Duodenal mucosa (tissue), 2 donors: ENCODE results near the gene NXT1.

Source experiments
- H3K27ac ChIP-seq: one replicate; pipeline ENCODE4 v1.7.0; 2013; ENCODE audit warnings: low read depth, low read length
- H3K27me3 ChIP-seq, 2 donors: one replicate each; pipeline ENCODE4 v1.7.0; 2013; ENCODE audit warnings: low read length in 2 of 2, control low read depth in 1 of 2; ENCODE audit not compliant: insufficient read depth in 2 of 2, control insufficient read depth in 1 of 2
- H3K36me3 ChIP-seq, 2 donors: one replicate each; pipeline ENCODE4 v1.7.0; 2013; ENCODE audit warnings: low read length in 2 of 2, control low read depth in 1 of 2; ENCODE audit not compliant: insufficient read depth in 2 of 2, control insufficient read depth in 1 of 2
- H3K4me1 ChIP-seq, 2 donors: one replicate each; pipeline ENCODE4 v1.7.0; 2013; ENCODE audit warnings: low read length in 2 of 2, control low read depth in 1 of 2; ENCODE audit not compliant: insufficient read depth in 2 of 2, control insufficient read depth in 1 of 2
- H3K4me3 ChIP-seq, 2 donors: one replicate each; pipeline ENCODE4 v1.7.0; 2013; ENCODE audit warnings: low read length in 2 of 2, low read depth in 1 of 2
- H3K9ac ChIP-seq, 2 donors: one replicate each; pipeline ENCODE4 v1.7.0; 2013; ENCODE audit warnings: low read length in 2 of 2, low read depth in 1 of 2
- H3K9me3 ChIP-seq, 2 donors: one replicate each; pipeline ENCODE4 v1.7.0; 2013; ENCODE audit warnings: low read length in 2 of 2, control low read depth in 1 of 2; ENCODE audit not compliant: control insufficient read depth in 1 of 2

Gene NXT1

DNA sequence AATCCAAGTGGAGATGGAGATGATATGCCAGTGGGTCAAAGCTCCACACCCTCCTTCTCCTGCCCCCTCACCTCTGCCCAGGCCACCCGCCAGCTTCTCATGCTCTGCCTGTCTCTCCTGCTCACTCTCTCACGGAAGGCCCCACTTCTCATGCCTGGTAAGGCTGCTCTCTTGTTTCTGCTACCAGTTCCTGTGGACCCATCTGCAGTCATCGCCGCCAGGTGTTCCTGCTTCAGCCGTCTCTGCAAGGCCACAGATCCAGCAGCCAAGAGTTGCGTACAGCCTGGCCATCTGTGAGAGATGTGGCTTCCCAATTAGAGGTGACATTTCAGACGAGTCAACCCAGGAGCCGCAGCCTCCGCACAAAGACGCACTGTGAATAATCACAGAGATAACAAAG, 40.8 kb upstream of the NXT1 start:
- H3K9ac ChIP-seq: no peak overlapping the region

DNA sequence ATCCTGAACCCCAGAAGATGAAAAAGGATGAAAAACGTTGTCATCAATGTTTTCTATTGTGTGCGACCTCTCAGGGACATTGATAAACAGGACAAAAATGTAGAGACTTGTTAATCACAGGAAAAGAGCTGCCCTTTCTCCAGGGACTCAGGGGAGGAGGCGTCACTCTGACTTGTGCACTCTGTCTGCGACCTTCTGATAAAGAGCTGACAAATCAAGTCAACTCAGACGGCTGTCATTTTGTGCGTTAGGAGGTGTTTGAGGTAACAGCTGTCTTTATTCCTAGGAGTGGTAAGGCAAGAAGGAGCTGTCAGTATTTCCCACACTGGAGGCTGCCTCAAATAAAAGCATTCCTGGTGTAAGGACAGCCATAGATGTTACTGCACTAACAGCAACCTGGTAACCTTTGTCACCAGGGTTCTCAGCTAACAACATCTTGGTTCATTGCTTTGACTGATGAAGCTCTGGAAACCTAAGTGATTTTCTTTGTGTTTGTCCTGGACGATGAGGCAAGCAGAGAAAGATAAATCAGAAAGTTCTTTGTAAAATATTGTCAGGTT, 38.6 kb upstream of the NXT1 start:
- H3K27me3 ChIP-seq: no peaks in the 10 kb centered on the region
- H3K36me3 ChIP-seq: no peaks in the 10 kb centered on the region
- H3K9ac ChIP-seq: no peak overlapping the region
- no peaks in the 10 kb centered on the region for H3K4me1 ChIP-seq
- no peak overlapping the region for H3K4me3 ChIP-seq
- H3K27ac ChIP-seq: no peak overlapping the region
- H3K9me3 ChIP-seq: no peaks in the 10 kb centered on the region

More for the DNA sequence above, 40.8 kb upstream of the NXT1 start:
- Histone ChIP-seq H3K27me3 (no peaks in the 10 kb centered on the region), H3K36me3 (no peaks in the 10 kb centered on the region), H3K27ac (no peak overlapping the region), H3K4me1 (no peaks in the 10 kb centered on the region), H3K9me3 (no peaks in the 10 kb centered on the region), H3K4me3 (no peak overlapping the region)

DNA sequence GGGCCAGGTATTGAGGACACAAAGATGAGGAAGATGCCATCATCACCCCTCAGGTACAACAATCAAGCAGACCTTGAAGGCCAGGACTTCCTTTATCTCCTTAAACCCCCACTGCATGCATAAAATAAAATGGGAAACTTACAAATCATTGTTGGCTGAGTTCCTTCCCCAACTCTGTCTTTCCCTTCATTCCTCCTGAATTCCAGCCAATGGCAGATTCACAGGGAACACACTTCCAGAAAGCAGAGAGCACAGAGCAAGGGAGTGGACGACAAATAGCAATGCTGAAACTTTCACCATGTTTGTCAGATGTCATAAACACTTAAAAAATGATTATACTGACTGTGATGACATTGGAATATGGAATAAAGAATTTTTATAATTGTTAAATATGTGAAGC, 37.3 kb upstream of the NXT1 start:
- Histone ChIP-seq H3K9me3 (no peaks in the 10 kb centered on the region), H3K27me3 (no peaks in the 10 kb centered on the region), H3K9ac (no peak overlapping the region), H3K4me1 (no peaks in the 10 kb centered on the region), H3K27ac (no peak overlapping the region), H3K36me3 (no peaks in the 10 kb centered on the region), H3K4me3 (no peak overlapping the region)

DNA sequence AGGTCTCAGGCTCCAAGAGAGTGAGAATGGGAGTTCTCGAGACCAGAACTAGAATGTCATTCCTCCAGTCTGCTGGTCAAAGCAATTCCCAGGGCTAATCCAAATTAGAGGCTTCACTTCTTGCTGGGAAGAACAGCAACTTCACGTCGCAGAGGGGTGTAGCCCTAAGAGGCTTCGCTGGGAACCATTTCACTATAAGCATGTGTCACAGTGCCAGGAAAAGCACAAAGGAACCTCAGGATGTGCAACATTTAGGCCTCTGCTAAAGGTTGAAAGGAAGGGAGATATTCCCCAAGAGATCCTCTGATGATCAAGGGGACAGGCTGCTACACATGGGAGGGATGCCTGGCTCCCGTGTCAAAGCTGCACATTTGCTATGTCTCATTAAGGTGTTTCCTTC, 35.9 kb upstream of the NXT1 start:
- H3K27ac ChIP-seq: no peak overlapping the region
- no peaks in the 10 kb centered on the region for H3K9me3 ChIP-seq
- no peaks in the 10 kb centered on the region for H3K27me3 ChIP-seq
- H3K4me3 ChIP-seq: no peak overlapping the region
- no peak overlapping the region for H3K9ac ChIP-seq
- H3K4me1 ChIP-seq: no peaks in the 10 kb centered on the region
- H3K36me3 ChIP-seq: no peaks in the 10 kb centered on the region

DNA sequence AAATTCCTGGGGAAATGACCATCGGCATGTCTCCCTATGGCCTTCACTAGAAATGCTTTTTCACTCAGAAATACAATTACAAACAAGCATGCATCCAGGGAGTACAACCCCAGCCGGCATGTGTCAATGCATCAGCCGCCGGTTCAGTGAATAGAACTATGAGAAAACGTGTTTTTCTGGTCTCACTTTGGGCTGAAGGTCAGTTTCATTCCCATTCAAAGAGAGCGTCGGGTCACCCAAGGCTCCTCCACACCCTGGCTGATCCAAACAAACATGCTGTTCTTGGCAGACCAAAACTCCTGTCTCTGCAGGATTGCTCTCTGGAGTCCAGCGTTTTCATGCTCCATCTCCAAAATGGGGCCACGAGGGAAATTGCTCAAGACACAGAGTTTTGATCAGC, 35.5 kb upstream of the NXT1 start:
- no peak overlapping the region for H3K9ac ChIP-seq
- H3K27me3 ChIP-seq: no peaks in the 10 kb centered on the region
- H3K4me3 ChIP-seq: no peak overlapping the region
- H3K27ac ChIP-seq: no peak overlapping the region
- H3K4me1 ChIP-seq: no peaks in the 10 kb centered on the region
- H3K9me3 ChIP-seq: no peaks in the 10 kb centered on the region
- H3K36me3 ChIP-seq: no peaks in the 10 kb centered on the region

DNA sequence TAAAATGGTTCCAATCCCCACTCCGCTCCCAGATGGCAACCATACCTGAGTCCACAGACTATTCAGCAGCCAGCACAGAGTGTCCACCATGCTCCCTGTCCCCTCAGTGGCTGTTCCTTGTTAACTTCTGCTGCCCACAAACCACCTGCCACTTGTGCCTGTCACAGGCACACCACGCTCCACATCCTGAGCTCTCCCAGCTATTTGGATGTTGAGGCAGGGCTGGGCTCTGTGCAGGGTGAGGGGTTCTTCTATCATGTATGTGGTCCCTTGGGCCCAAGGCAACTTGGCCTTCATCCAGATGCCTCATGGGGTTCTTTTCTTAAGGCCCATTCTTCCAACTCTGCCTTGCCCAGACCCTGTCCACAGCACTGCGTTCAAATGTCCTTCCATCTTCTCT, 34.0 kb upstream of the NXT1 start:
- Histone ChIP-seq H3K27ac (no peak overlapping the region), H3K9ac (no peak overlapping the region), H3K9me3 (no peaks in the 10 kb centered on the region), H3K4me3 (no peak overlapping the region), H3K36me3 (no peaks in the 10 kb centered on the region), H3K4me1 (no peaks in the 10 kb centered on the region), H3K27me3 (no peaks in the 10 kb centered on the region)

DNA sequence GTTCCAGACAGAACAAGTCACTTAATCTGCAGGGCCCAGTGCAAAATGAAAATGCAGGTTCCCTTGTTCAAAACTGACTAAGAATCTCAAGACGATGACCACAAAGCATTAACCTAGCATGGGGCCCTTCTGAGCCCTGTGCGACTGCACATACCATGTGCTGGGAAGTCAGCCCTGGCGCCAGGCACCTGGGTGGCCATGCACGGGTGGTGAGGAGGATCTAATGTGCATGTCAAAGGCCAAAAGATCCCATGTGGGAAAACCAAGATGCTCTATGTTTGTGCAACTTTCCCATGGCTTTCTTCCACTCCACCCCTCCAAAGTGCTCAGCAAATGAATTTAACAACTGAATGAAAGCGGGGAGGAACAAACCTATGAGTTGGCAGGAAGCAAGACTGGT, 33.5 kb upstream of the NXT1 start:
- H3K36me3 ChIP-seq: no peaks in the 10 kb centered on the region
- no peaks in the 10 kb centered on the region for H3K27me3 ChIP-seq
- H3K9ac ChIP-seq: no peak overlapping the region
- H3K27ac ChIP-seq: no peak overlapping the region
- H3K4me3 ChIP-seq: no peak overlapping the region
- no peaks in the 10 kb centered on the region for H3K9me3 ChIP-seq
- no peaks in the 10 kb centered on the region for H3K4me1 ChIP-seq

DNA sequence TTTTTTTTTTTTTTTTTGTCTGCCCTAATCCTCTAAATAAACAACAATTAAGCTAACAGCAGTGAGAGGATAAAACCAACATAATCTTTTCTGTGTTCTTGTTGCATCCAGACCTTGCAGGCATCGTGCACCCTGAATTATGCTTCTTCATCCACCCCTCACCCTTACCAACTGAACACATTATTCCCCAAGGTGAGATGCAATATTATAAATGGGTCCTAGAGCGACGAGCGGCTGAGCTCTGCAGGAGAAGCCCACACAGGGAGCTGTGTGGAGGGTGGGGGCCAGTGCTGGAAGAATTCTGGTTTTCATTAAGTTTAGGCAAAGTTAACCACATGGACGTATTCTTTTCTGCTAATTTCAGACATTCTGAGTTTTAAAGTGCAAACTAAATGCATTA, 32.2 kb upstream of the NXT1 start:
- no peak overlapping the region for H3K27ac ChIP-seq
- H3K9ac ChIP-seq: no peak overlapping the region
- H3K9me3 ChIP-seq: no peaks in the 10 kb centered on the region
- no peaks in the 10 kb centered on the region for H3K4me1 ChIP-seq
- H3K4me3 ChIP-seq: no peak overlapping the region
- no peaks in the 10 kb centered on the region for H3K27me3 ChIP-seq
- no peaks in the 10 kb centered on the region for H3K36me3 ChIP-seq

DNA sequence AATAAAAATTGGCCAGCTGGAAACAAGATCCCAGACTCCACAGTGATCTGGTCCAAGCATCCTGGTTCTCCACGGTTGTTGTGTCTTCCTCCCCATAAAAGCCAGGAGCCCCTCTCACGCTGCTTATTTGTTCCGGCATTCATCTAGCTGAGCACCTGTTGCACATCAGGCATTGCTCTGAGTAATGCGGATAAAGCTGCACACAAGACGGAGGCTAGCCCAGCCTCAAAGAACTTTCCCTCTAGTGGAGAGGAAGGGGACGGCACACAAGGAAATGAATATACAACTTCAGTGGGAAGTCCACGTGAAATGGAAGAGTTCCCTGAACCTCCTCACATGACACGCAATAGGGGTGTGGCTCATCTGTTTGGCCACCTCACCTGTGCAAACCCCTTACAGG, 30.3 kb upstream of the NXT1 start:
- H3K4me3 ChIP-seq: no peak overlapping the region
- H3K27ac ChIP-seq: no peak overlapping the region
- H3K9ac ChIP-seq: no peak overlapping the region
- H3K4me1 ChIP-seq: no peaks in the 10 kb centered on the region
- no peaks in the 10 kb centered on the region for H3K9me3 ChIP-seq
- H3K27me3 ChIP-seq: no peaks in the 10 kb centered on the region
- no peaks in the 10 kb centered on the region for H3K36me3 ChIP-seq

DNA sequence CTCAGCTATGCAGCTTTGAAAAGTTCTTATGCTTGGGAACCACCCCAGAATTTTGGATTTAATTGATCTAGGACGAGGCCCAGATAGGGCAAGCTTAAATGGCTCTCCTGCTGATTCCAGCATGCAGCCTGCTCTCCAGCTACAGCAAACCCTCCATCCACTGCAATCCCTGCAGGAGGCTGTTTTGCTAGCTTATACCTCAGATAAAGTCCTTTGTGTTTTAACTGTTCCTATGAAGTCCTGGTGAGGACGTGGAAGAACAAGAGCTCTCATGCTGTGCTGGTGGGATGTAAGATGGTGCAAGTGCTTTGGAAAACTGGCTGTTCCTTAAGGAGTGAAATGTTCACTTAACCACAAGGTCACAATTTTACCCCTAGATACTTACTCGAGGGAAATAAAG, 25.5 kb upstream of the NXT1 start:
- Histone ChIP-seq H3K4me1 (no peaks in the 10 kb centered on the region), H3K27me3 (no peaks in the 10 kb centered on the region), H3K9me3 (no peaks in the 10 kb centered on the region), H3K27ac (no peak overlapping the region), H3K4me3 (no peak overlapping the region), H3K36me3 (no peaks in the 10 kb centered on the region), H3K9ac (no peak overlapping the region)

DNA sequence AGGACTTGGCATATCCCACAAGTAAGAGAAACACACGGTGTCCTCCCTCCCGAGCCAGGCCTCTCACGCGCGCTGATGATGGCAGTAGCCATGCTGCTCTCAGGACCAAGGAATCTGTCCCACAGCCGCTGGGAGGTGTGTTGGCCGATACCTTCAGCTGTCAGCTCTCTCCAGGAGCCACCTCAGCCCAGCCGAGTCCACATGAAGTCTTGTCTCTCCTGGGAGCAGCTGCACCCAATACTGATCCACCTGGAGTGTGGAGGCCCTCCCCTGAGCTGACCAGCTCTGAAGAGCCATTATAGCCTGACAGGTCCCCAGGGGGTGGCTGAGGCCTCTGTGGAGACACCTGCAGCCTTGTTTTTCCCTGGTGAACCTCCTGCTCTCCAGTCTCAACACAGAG, 23.8 kb upstream of the NXT1 start:
- Histone ChIP-seq H3K4me3 (no peak overlapping the region), H3K9ac (no peak overlapping the region), H3K27ac (no peak overlapping the region), H3K36me3 (no peaks in the 10 kb centered on the region), H3K9me3 (no peaks in the 10 kb centered on the region), H3K4me1 (no peaks in the 10 kb centered on the region), H3K27me3 (no peaks in the 10 kb centered on the region)
